Trophoblast cell (in vitro differentiated cells and primary cell): ENCODE results near the gene LCP2.
"Not testable (repeated sequence)": the region's sequence is repeated elsewhere in the genome, so short reads cannot be mapped to it uniquely, and the experiment has no call there.

Source experiments
- DNase-seq, 2 donors: peaks; one replicate each; pipeline ENCODE4 v3.0.0-alpha.2; 2016
- H2AFZ ChIP-seq: 2 replicates; pipeline ENCODE4 v1.6.1; 2013; ENCODE audit warnings: low read length, moderate library complexity, mild to moderate bottlenecking; ENCODE audit not compliant: insufficient read depth, poor library complexity
- H2AK5ac ChIP-seq: 2 replicates; pipeline ENCODE4 v1.6.1; 2013; ENCODE audit warnings: mild to moderate bottlenecking, low read length
- H2BK120ac ChIP-seq: 2 replicates; pipeline ENCODE4 v1.6.1; 2013; ENCODE audit warnings: low read length, mild to moderate bottlenecking, moderate library complexity; ENCODE audit not compliant: insufficient read depth, poor library complexity
- H2BK12ac ChIP-seq: 2 replicates; pipeline ENCODE4 v1.6.1; 2013; ENCODE audit warnings: mild to moderate bottlenecking, low read length, moderate library complexity
- H2BK5ac ChIP-seq: 2 replicates; pipeline ENCODE4 v1.6.1; 2013; ENCODE audit warnings: low read length, low read depth, moderate library complexity, mild to moderate bottlenecking; ENCODE audit not compliant: poor library complexity
- H3K14ac ChIP-seq: 2 replicates; pipeline ENCODE4 v1.6.1; 2013; ENCODE audit warnings: mild to moderate bottlenecking, low read length
- H3K18ac ChIP-seq: 2 replicates; pipeline ENCODE4 v1.6.1; 2013; ENCODE audit warnings: mild to moderate bottlenecking, low read length
- H3K23ac ChIP-seq: 2 replicates; pipeline ENCODE4 v1.6.1; 2013; ENCODE audit warnings: low read length
- H3K27ac ChIP-seq: 2 replicates; pipeline ENCODE4 v1.5.1; 2013; ENCODE audit warnings: low read depth, mild to moderate bottlenecking, inconsistent platforms, low read length, moderate library complexity
- H3K27me3 ChIP-seq: 2 replicates; pipeline ENCODE4 v1.6.1; 2013; ENCODE audit warnings: inconsistent platforms, mild to moderate bottlenecking, low read length, moderate library complexity; ENCODE audit not compliant: insufficient read depth
- H3K36me3 ChIP-seq, 2 experiments: 1 replicate in 1 of 2; 2 replicates in 1 of 2; pipeline ENCODE4 v1.6.1; 2013; ENCODE audit warnings: low read length in 2 of 2, mild to moderate bottlenecking in 2 of 2, moderate library complexity in 1 of 2; ENCODE audit not compliant: insufficient read depth in 2 of 2, control insufficient read depth in 1 of 2
- H3K4ac ChIP-seq: 2 replicates; pipeline ENCODE4 v1.6.1; 2013; ENCODE audit warnings: low read depth, mild to moderate bottlenecking, low read length, moderate library complexity
- H3K4me1 ChIP-seq, 2 experiments: 1 replicate in 1 of 2; 2 replicates in 1 of 2; pipeline ENCODE4 v1.6.1; 2013; ENCODE audit warnings: low read length in 2 of 2, mild to moderate bottlenecking in 2 of 2, moderate library complexity in 1 of 2; ENCODE audit not compliant: insufficient read depth in 2 of 2, control insufficient read depth in 1 of 2
- H3K4me2 ChIP-seq: 2 replicates; pipeline ENCODE4 v1.6.1; 2013; ENCODE audit warnings: inconsistent platforms, mild to moderate bottlenecking, low read length, moderate library complexity
- H3K4me3 ChIP-seq: 2 replicates; pipeline ENCODE4 v1.5.1; 2013; ENCODE audit warnings: mild to moderate bottlenecking, low read depth, low read length, inconsistent platforms
- H3K79me1 ChIP-seq: one replicate; pipeline ENCODE4 v1.6.1; 2013; ENCODE audit warnings: low read length
- H3K79me2 ChIP-seq: 2 replicates; pipeline ENCODE4 v1.6.1; 2013; ENCODE audit warnings: low read length, mild to moderate bottlenecking; ENCODE audit not compliant: control insufficient read depth, insufficient read depth, poor library complexity
- H3K9ac ChIP-seq: 2 replicates; pipeline ENCODE4 v1.6.1; 2013; ENCODE audit warnings: mild to moderate bottlenecking, low read length
- H3K9me3 ChIP-seq: 2 replicates; pipeline ENCODE4 v1.6.1; 2013; ENCODE audit warnings: low read depth, mild to moderate bottlenecking, control low read depth, inconsistent platforms, low read length; ENCODE audit not compliant: insufficient read depth
- H4K12ac ChIP-seq: 2 replicates; pipeline ENCODE4 v1.6.1; 2013; ENCODE audit warnings: low read depth, mild to moderate bottlenecking, low read length, moderate library complexity
- H4K8ac ChIP-seq: 2 replicates; pipeline ENCODE4 v1.6.1; 2013; ENCODE audit warnings: low read depth, mild to moderate bottlenecking, low read length, moderate library complexity
- H4K91ac ChIP-seq: one replicate; pipeline ENCODE4 v1.6.1; 2013; ENCODE audit warnings: low read depth, mild to moderate bottlenecking, low read length, moderate library complexity
- WGBS: extraction: QIAGEN DNeasy Blood & Tissue Kit; methylation state at CpG from one replicate; pipeline ENCODE4 v1.1.7; 2013; ENCODE audit warnings: missing lambda C conversion rate; ENCODE audit not compliant: insufficient read length, insufficient coverage; ENCODE audit errors: extremely low coverage; 5-methylcytosine and 5-hydroxymethylcytosine counted together

The LCP2 gene

DNA sequence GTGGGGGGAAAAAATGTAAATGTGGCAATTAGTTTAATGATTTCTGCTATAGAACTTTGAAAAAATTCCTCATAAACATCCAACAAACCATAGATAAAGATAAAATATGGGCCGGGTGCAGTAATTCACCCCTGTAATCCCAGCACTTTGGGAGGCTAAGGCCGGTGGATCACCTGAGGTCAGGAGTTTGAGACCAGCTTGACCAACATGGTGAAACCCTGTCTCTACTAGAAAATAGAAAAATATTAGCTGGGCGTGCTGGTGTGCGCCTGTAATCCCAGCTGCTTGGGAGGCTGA is 48.7 kb downstream of the LCP2 start:
- not testable (repeated sequence) for H2BK5ac ChIP-seq, DNase-seq, H4K8ac ChIP-seq, H3K23ac ChIP-seq, H3K4ac ChIP-seq, H2BK120ac ChIP-seq, H2BK12ac ChIP-seq, H3K36me3 ChIP-seq, H3K9me3 ChIP-seq, H3K27ac ChIP-seq, H3K14ac ChIP-seq, H2AK5ac ChIP-seq, H2AFZ ChIP-seq, H3K4me3 ChIP-seq, H3K4me2 ChIP-seq, H3K79me1 ChIP-seq, H3K27me3 ChIP-seq, H3K79me2 ChIP-seq, H3K18ac ChIP-seq, H4K91ac ChIP-seq, H3K9ac ChIP-seq, H4K12ac ChIP-seq
- H3K4me1 ChIP-seq = peaks cover 0 to 11% of the 10 kb centered on the region in 2 experiments
- WGBS = no CpG with 5 or more reads among the region's 4 CpGs

DNA sequence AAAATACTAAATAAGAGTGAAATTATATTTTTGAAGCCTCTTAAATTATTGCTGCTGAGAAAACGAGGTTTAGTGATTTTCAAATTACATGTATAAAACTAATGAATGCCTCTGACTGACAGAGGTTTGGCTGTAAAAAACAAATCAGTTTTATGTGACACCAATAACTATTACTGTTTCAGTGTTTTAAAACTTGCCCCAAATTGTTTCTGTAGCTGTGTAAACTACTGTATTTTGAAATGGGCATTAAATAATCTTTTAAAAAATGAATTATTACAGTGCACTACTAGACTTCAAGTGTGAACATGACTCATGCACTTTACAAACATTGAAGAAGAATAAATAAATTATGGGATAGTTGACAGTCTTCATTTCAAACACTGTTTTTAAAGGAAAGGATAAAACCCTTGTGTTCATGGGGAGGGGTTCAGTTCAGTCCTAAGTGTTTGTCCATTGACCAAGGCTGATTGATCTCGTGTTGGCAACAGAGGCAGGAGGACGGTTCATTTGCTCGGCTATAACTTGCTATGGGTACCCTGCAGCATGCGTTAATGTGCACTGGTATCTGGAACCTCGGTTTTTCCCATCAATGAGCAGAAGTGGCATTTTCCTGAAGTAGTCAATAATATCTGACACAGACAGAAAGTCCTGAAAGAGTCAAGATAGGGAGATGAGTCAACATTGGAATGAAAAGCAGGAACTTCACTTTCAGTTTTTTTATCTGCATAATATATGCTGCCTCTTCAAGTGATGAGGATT is 49.2 kb downstream of the LCP2 start:
- no peak overlapping the region for H3K14ac ChIP-seq
- no peak overlapping the region for H3K27ac ChIP-seq
- H3K4me1 ChIP-seq = peaks cover 0 to 11% of the 10 kb centered on the region in 2 experiments
- H3K27me3 ChIP-seq = no peaks in the 10 kb centered on the region
- no CpG with 5 or more reads among the region's 6 CpGs for WGBS
- H3K36me3 ChIP-seq = no peaks in the 10 kb centered on the region
- no peak overlapping the region for H2BK12ac ChIP-seq
- no peaks in the 10 kb centered on the region for H3K79me2 ChIP-seq
- H4K8ac ChIP-seq = no peak overlapping the region
- DNase-seq = no peak
- H3K79me1 ChIP-seq = no peaks in the 10 kb centered on the region
- H3K18ac ChIP-seq = no peak overlapping the region
- H2BK120ac ChIP-seq = no peak overlapping the region
- H2AFZ ChIP-seq = no peak overlapping the region
- no peak overlapping the region for H4K12ac ChIP-seq
- H2BK5ac ChIP-seq = no peak overlapping the region
- H3K9me3 ChIP-seq = no peaks in the 10 kb centered on the region
- H3K23ac ChIP-seq = no peak overlapping the region
- no peak overlapping the region for H2AK5ac ChIP-seq
- H3K9ac ChIP-seq = no peak overlapping the region
- no peak overlapping the region for H3K4me2 ChIP-seq
- H4K91ac ChIP-seq = no peak overlapping the region
- H3K4me3 ChIP-seq = no peak overlapping the region
- no peak overlapping the region for H3K4ac ChIP-seq

DNA sequence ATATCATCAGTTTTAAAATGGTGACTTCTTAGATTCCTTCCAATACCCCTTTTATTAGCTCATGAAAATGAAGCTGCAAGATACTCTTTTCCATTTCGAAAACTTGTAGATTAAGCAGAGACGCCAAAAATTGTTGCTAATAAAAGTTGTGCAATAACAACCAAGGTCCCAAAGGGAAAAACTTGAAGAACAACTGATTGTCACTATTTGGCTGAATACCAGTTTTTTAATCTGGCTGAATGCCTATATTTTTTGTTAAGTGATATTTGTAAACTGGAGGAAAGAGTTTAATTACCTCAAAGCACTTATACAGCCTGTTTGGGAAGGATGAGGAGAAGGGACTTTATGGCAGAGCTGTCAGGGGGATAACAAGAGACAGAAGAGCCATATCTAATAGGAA is 50.2 kb downstream of the LCP2 start:
- H3K9ac ChIP-seq = no peak overlapping the region
- no peaks in the 10 kb centered on the region for H3K79me2 ChIP-seq
- no peak overlapping the region for H4K8ac ChIP-seq
- H4K12ac ChIP-seq = no peak overlapping the region
- H3K36me3 ChIP-seq = no peaks in the 10 kb centered on the region
- no peak for DNase-seq
- H3K27me3 ChIP-seq = no peaks in the 10 kb centered on the region
- no peak overlapping the region for H3K14ac ChIP-seq
- no peak overlapping the region for H3K18ac ChIP-seq
- no peak overlapping the region for H3K27ac ChIP-seq
- no peak overlapping the region for H4K91ac ChIP-seq
- H3K4me3 ChIP-seq = no peak overlapping the region
- H3K4me2 ChIP-seq = no peak overlapping the region
- no peaks in the 10 kb centered on the region for H3K79me1 ChIP-seq
- peaks cover 0 to 11% of the 10 kb centered on the region in 2 experiments for H3K4me1 ChIP-seq
- no peak overlapping the region for H2AFZ ChIP-seq
- no CpG with 5 or more reads among the region's 2 CpGs for WGBS
- H3K4ac ChIP-seq = no peak overlapping the region
- H3K23ac ChIP-seq = no peak overlapping the region
- H2AK5ac ChIP-seq = no peak overlapping the region
- H2BK12ac ChIP-seq = no peak overlapping the region
- no peak overlapping the region for H2BK120ac ChIP-seq
- H3K9me3 ChIP-seq = no peaks in the 10 kb centered on the region
- no peak overlapping the region for H2BK5ac ChIP-seq

DNA sequence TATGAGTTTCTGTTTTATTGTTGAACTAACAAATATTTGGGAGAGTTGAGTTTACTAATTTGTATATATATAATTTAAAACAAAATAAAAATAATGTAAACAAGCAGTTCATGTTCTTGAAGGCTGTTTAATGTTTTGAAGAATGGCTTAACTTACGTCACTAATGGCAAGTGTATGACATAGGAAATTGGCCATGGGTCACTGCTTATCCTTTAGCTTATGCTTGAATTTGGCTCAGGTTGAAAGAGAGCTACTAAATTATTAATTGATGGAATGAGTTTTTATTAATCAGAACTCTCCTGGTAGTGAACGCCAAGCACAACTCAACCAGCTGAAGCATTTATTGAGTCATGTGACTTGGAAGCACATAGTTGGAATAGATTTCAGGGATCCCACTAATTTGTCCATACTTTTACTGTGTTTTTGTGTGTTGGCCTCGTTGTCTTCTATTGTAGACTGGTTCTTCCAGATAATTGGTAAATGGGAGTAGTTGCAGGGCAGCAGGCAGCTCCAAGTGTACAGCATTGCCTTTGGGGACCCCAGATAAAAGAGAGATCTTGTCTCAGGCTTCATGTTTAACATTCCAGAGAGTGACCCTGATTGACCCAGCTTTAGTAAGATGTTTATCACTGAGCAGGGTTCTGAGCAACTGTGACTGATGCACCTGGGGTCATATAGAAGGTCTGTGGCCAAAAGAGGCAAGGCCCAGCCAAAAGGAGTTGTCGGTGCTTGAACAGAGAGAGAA is 51.3 kb downstream of the LCP2 start:
- Histone ChIP-seq H2BK120ac (no peak overlapping the region), H3K4me1 (peaks cover 0 to 11% of the 10 kb centered on the region in 2 experiments), H3K27me3 (no peaks in the 10 kb centered on the region), H4K12ac (no peak overlapping the region), H3K4ac (no peak overlapping the region), H2BK5ac (no peak overlapping the region), H3K4me3 (no peak overlapping the region), H3K79me2 (no peaks in the 10 kb centered on the region), H3K4me2 (no peak overlapping the region), H3K9ac (no peak overlapping the region), H2BK12ac (no peak overlapping the region), H3K27ac (peak overlapping the region; percentile 33), H2AFZ (no peak overlapping the region), H3K14ac (no peak overlapping the region), H3K9me3 (no peaks in the 10 kb centered on the region), H2AK5ac (no peak overlapping the region), H3K18ac (no peak overlapping the region), H4K91ac (no peak overlapping the region), H3K79me1 (no peaks in the 10 kb centered on the region), H4K8ac (no peak overlapping the region), H3K23ac (no peak overlapping the region), H3K36me3 (no peaks in the 10 kb centered on the region)
- DNase-seq = no peak
- no CpG with 5 or more reads among the region's 4 CpGs for WGBS
